D721Med (cell line): ENCODE measurements around the gene ARPP21.

Source experiments
- DNase-seq: peaks from one replicate; pipeline ENCODE4 v3.0.0; 2011; ENCODE audit warnings: low spot score; ENCODE audit not compliant: insufficient read length
- FAIRE-seq: peaks from 2 replicates; lab custom pipeline; 2011; peaks lifted over from hg19 to GRCh38; lab: Jason Lieb, UNC
- TF ChIP-seq, protein P1 (sequence below): IDR thresholded peaks from 2 replicates; pipeline ENCODE4 v1.5.1; 2012; ENCODE audit warnings: mild to moderate bottlenecking, control low read depth; ENCODE audit not compliant: insufficient read depth; ENCODE audit errors: missing control alignments

Gene ARPP21

DNA sequence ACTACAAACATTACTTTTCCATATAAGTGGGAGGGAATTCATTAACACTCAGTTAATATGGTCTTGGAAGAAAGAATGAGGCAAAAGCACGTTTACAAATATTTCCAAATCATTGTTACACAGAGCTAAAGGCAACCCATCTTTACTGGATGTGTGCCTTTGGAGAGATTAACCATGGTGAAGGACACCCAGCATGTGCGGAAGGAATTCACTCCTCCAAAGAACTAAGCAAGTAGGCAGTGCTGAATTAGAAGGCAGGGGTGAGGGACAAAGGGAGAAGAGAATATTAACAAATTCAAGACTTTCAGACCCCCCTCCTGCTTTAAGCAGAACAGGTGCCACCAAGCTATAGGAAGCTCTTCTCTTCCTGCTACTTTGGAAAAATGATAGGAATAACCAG lies 10.1 kb downstream of the ARPP21 start:
- TF ChIP-seq, protein P1, sequence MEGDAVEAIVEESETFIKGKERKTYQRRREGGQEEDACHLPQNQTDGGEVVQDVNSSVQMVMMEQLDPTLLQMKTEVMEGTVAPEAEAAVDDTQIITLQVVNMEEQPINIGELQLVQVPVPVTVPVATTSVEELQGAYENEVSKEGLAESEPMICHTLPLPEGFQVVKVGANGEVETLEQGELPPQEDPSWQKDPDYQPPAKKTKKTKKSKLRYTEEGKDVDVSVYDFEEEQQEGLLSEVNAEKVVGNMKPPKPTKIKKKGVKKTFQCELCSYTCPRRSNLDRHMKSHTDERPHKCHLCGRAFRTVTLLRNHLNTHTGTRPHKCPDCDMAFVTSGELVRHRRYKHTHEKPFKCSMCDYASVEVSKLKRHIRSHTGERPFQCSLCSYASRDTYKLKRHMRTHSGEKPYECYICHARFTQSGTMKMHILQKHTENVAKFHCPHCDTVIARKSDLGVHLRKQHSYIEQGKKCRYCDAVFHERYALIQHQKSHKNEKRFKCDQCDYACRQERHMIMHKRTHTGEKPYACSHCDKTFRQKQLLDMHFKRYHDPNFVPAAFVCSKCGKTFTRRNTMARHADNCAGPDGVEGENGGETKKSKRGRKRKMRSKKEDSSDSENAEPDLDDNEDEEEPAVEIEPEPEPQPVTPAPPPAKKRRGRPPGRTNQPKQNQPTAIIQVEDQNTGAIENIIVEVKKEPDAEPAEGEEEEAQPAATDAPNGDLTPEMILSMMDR = no peak
- no peak for FAIRE-seq
- no peak for DNase-seq

GRCh38 chr3:35651426-35651825 lies 12.1 kb downstream of the ARPP21 start:
- DNase-seq = no peak
- FAIRE-seq = no peak
- TF ChIP-seq, protein P1 = no peak

GRCh38 chr3:35651851-35652250 lies 12.5 kb downstream of the ARPP21 start:
- no peak for FAIRE-seq
- TF ChIP-seq, protein P1 = no peak
- no peak for DNase-seq

- no peak for FAIRE-seq
- TF ChIP-seq, protein P1 = no peak
- DNase-seq = no peak
These were observed 14.0 kb downstream of the ARPP21 start for GRCh38 chr3:35653347-35653746.

- TF ChIP-seq, protein P1 = no peak
- no peak for DNase-seq
- no peak for FAIRE-seq
These were observed 15.2 kb downstream of the ARPP21 start for GRCh38 chr3:35654476-35654875.

DNA sequence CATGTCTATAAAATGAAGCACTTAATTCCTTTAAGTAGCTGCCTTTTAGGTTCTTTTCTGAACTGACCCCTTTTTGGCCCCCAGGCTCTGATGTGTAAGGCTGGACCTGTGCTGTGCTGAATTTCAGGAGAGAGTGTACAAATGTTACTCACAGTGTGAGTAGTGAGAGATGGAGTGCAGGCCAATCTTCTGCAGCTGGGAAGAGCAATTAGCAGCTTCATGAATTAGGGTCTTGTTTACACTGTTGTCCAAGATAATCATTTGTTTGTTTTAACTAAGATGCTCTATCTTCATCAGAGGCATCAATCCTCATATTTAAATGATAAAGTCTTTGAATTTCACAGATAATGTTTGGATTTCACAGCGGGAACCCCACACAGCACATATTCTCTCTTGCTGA lies 19.4 kb downstream of the ARPP21 start:
- TF ChIP-seq, protein P1 = no peak
- FAIRE-seq (no peak), DNase-seq (no peak)

- TF ChIP-seq, protein P1 = peak; percentile 53
- peak; percentile 48 for FAIRE-seq
- DNase-seq = no peak
These were observed 20.4 kb downstream of the ARPP21 start for GRCh38 chr3:35659768-35660167.
